Left renal pelvis (tissue), 4 donors: ENCODE measurements around the gene KIF2A. TPM values are rescaled to one million over a fixed set of nuclear protein-coding genes. Genes with fewer than 3 reads are reported as not detected.
A peak's percentile ranks its signal among the peaks of the same experiment; 100 is the strongest.

ENCODE experiments used
- DNase-seq, 4 donors: peaks; one replicate each; pipeline ENCODE4 v3.0.0-alpha.2; 2013; ENCODE audit warnings: low read depth in 4 of 4, low spot score in 3 of 4
- polyA plus RNA-seq, 4 donors: library from polyadenylated mRNA; unstranded; fragments of 120-200 nt; gene quantifications; one replicate each; pipeline ENCODE4 v1.2.1, GENCODE V29; 2013; ENCODE audit not compliant: insufficient read length in 4 of 4

Gene KIF2A
- polyA plus RNA-seq, 4 donors: 47.7 to 78.1 (median 61.6) TPM

DNA sequence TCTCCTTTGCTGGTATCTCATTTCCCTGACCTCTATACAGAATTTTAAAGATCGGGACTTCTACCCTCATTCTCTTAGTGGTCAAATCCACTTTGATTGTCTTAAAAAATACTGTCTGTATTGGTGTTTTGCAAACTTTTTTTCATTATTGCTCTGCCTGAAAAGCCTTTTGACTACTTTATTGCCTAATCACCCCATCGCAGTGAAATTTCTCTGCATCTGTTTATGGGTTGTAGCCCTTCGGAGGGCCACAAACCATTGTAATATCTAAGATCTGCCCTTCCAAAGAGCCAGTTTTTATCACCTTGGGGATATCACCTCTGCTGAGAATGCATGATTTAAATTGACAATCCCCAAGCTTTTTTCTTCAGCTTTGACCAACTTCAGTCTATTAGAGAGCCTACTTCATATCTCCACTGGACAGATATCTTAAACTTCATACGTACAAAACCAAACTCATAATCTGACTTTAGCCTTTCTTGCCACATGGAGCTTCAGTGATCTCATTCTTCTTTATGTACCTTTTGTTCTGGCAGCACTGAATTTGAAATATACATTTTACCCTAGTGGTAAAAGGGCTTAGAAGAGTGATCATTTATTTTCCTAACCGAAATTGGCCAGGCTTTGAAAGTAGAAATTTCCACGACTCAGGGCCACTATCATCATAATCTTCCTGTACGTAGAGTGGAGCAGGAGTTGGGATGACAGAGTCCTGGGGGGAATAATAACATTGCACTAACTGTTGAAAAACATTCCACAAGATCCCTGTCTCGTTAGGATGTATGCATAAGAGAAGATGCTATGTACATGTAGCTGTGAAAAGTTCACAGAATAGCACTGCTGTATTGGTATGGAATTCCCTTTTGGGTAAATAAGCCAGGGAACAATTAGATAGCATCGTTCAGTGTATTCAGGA lies 21.4 kb downstream of the KIF2A start:
- DNase-seq: no peak

DNA sequence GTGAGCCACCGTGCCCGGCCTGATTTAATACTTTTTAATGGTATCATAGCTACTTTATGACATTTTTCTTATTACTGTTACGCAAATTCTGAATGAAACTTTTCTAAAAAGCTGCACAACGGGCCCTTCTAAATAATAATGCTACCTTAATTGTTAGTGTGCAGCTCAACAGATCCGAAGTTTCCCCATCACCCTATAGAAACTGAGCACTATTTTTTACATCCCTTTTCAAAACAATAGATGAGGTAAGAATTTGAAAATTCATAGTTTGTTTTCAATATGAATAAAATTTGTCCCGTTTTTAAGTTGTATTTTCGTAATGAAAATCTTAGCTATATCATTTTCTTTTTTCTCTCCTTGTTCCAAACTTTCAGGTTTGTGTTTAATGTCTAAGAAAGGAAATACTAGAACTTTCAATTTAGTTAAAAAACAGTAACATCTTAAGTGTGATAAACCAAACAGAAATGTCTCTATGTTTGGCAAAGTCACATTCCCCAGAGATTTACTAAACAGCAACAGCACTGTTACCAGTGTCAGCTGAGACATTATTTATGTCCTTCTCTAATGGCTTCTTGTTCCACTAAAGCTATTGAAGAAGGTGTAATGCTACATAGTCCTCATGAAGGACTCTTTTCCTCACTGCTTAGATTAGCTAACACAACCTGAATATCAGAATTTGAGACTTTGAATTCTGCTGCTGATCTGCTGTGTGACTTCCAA lies 22.9 kb downstream of the KIF2A start:
- no peak for DNase-seq

DNA sequence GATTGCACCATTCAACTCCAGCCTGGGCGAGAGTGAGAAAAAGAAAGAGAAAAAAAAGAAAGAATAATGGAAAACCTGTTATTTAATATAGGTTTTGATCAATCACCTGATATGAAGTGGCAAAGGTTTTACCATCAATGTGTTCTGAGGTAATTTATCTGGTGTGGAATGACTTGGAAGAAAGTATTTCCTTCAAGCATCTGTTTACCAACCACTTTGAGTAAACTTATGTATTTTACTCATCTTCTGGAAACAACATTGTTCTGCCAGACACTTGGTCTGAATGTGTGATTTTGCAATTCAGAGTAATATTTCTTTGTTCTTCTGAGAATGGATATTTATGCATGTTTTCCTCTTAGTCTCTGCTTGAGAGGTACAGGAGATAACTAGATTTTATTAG lies 24.3 kb downstream of the KIF2A start:
- DNase-seq: no peak

DNA sequence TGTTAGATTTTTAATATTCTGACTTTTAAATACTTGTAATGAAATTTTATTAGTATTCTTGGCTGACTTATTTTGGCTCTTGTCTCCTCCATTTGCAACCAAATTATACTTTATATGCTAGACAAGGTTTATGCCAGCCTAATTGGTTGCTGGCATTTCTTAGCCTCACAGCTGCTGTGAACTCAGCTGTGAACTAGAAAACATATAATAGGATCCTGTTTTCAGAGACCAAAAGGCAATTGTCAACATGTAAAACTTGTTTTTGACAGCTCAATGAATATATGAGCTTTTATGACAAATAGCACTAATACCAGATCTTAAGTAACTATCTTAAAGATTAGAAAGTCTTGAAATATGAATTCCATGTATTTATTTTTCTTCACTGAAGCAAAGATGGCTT lies 25.9 kb downstream of the KIF2A start:
- no peak for DNase-seq

DNA sequence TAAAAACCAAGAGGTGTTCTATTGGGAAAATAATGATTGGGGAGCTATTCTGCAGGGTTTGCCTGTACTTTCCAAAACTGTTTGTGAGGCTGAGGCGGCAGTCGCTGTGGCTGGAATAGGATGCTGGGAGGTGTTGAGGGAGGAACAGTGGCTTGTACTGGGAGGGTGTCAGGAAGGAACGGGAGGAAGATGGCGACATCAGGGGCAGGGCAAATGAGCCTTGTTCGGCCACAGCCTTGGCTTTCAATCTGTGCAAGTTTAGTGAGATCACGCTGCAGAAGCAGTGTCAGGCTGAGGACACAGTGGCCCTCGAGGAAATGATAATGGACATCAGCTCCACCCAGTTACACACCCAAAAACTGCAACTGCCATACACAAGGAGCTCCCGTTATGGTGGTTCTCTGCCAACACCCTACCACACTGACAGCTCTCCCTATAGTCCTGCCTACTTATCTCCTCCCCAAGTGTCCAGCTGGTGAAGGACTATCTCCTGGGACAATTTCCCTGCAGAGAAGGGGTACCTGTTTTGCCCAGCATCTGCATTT lies 27.3 kb downstream of the KIF2A start:
- DNase-seq: no peak

DNA sequence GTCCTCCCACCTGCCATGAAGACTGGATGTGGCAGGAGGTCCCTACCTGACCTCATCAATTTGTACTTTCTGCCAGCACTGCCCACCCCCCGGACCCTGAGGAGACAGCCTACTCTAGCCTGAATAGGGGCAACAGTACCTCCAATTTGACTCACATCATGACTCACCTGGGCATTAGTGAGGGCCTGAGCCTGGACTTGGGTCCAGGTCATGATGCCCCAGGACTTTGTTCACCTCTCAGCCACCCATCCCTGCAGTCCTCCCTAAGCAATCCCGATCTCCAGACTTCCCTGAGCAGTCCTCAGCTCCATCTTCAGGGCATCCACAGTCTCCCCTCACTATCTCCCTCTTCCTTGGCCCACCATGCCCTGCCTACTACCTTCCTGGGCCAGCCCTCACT lies 28.1 kb downstream of the KIF2A start:
- no peak for DNase-seq

DNA sequence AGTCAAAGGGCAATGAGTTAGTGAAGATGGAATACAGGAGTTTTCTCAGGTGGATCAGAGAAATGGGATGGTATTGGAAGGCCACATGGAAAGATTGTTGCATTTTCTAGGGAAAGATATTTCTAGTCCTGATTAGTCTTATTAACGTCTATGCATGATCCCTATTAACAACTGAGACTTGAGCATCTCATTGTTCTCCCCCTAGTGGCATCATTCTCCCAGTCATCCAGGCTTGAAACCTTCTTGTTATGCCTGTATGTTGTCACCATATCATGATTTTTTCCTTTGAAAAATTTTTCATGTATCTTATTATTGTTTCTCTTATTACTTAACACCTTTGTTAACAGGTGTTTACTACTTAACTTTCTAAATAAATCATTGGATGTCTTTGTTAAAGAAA lies 34.4 kb downstream of the KIF2A start:
- DNase-seq: no peak

DNA sequence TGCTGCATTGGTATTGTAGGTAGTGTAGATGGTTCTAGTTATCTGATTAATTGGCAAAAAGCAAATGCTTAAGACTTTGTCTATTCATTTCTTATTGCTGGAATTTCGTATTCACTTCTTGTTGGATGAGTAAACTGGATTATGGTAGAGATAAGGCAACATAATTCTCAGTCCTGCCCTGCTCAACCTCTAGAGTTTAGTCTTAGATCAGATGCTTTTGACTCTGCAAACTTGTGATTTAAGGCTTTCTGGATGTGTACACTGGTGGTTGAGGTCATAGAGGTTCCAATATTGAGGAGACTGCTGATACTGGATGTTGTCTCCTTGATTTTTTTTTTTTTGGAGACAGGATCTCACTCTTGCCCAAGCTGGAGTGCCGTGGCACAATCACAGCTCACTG lies 35.0 kb downstream of the KIF2A start:
- DNase-seq: no peak

DNA sequence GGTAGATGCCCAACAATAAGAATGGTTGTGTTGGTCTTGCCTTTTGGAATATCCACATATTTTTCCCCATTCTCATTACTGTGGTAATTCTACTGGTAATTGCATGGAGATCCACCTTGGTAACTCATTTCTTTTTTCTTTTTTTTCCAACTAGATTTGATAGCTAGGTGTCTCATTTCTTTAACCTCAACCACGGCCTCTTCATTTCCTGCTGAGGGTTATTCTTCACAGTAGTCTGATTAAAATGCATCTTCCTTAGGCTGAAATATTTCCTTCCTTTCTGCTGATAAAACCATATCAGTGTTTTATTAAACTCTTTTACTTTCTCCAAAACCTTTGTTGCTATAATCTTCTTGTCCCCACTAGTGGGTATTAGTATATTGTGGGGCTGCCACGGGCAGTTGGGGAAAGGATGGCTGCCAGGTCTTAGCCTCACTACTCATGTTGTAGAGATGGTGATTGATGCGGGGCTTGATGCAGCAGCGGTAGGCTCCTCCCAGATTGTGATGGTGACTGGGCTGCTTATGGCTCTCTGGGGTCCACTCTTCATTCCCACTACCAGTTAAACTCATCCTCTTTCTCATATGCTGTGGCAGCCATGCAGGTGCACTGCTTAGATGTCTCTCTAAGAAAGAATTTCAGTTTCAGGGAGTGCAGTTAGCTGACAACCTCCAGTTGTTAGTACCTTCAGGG lies 35.9 kb downstream of the KIF2A start:
- no peak for DNase-seq

DNA sequence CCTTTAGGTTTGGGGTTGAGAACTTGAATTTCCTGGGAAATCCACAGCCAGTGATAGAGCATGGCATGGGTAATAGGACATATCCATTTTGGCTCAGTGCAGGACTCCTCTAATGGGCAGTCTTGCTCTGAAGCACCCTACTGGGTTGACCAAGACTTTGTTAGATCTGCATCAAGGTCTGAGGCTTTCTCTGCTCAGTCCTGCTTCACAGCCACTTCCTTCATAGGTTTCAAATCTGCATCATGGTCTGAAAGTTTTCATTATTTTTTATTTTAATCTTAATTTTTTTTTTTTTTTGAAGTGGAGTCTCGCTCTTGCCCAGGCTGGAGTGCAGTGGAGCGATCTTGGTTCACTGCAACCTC lies 36.5 kb downstream of the KIF2A start:
- DNase-seq: no peak

DNA sequence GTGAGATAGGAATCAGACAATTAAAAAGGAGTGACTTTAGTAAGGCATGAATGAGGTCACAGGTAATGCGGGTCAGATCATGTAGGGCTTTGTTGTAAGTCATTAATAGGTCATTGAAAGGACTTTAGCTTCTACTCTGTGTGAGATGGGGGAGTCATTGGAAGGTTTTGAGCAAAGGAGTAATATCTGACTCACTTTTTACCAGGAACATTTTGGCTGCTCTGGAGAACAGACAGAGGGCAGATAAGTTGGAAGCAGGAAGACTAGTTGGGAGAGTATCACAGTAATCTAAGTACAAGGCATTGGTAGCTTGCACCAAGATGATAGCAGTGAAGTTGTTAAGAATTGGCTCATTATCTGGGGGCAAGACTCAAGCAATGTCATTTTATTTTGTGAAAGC lies 37.4 kb downstream of the KIF2A start:
- DNase-seq: no peak

DNA sequence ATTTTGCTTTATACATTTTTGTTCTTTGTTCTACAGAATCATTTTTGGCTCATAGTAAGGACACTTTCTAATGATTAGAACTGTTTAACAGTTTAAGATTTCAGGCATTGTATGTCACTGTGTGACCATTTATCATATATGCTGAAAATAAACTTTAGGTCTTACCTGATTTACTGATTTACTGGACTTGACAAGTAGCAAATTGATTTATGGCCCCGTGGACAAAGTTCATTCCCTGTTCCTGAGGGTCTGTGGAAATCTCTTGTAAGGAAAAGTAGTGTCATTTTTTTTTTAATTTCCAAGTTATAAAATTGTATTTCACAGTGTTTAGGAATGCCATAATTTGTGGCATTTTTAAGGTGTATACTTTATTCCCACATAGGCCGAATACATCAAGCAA lies 40.7 kb downstream of the KIF2A start:
- no peak for DNase-seq

DNA sequence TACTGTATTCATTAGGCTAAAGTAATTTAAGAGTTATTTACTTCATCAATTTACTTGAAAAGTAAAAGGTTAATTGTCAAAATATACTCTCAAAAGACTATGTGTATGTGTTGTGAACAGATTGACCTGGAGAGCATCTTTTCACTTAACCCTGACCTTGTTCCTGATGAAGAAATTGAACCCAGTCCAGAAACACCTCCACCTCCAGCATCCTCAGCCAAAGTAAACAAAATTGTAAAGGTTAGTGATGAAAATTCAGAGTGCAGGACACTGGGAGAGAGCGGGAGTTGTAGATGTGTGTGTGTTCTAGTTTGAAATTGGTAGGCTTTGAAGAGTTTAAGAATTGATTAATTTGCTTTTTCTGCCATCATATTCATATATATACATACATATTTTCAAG lies 41.9 kb downstream of the KIF2A start:
- no peak for DNase-seq

DNA sequence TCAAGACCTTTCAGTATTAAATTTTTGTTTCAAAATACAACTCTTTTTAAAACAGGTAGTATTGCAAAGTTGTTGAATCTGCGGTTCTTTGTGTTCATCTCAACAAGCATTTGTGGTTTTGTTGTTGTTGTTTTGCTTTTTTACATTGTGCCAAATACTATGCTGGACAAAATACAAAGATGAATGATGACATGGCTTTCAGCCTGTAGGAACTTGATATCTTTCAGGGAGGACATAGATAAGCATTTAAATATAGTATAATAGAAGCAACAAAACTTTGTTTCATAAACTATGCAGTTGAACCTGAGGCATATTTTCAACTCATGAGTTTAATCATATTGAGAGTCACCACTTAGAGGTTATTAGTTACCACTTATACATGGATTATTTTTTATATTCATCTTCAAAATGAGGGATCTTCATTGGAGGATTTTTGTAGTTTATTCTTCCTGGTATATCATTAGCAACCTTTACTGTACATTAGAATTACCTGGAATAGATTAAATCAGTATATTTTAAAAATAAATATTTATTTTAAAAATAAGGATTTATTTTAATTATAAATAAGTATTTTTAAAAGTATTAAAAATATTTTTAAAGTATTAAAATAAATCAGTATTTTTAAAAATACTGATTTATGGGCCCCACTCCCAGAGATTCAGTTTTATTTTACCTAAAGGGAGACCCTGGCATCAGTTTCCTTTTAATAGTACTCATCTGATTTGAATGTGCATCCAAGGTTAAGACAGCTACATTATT lies 42.9 kb downstream of the KIF2A start:
- no peak for DNase-seq

DNA sequence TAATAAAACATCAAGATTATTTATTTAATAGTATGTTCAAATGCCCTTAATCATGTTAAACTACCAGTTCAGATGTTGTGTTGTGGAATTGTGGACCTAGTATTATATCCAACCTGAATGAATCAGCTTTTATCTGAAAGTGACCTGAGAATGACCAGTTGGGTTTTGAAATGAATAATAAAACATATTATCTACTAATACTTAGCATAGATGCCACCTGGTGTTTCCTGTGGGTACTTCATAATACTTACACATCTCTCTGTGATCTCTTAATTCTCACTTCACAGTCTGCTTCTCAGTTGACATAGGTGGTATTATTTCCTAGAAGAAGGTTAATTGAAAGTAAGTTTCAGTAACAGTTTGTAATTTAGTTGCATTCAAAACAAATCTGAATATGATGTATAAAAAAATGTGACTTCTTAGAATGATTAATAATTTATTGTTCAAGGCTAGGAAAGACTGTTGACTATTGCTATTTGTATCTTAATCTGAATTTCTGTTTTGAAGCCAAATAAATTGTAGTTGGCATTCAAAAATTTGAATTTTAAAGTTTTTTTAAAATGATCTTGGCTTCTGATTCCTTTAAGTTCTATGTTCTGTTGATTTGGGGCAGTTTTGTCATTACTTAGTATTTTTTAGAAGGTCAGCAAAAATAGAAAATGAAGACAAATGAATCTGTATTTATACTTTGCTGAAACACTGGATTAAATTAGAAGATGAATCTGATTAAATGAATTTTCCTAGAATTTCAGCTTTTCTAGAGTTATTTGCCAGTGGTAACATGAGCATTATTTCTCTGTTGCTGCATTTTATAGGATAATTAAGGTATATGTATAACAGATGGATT lies 48.2 kb downstream of the KIF2A start:
- peak; percentile 4 to 12 (median 6) for DNase-seq

DNA sequence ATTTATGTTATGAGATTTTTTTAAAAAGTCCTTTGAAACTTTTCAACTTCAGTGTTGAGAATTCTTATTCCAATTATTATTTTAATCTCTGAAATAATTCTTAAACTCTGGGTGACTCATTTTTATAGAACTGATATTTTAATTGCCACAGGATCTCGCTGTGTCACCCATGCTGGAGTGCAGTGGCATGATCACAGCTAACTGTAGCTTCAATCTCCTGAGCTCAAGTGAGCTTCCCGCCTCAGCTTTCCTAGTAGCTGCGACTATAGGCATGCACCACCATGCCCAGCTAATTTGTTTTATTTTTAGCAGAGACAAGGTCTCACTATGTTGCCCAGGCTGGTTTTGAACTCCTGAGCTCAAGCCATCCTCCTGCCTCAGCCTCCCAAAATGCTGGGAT lies 56.7 kb downstream of the KIF2A start:
- no peak for DNase-seq

DNA sequence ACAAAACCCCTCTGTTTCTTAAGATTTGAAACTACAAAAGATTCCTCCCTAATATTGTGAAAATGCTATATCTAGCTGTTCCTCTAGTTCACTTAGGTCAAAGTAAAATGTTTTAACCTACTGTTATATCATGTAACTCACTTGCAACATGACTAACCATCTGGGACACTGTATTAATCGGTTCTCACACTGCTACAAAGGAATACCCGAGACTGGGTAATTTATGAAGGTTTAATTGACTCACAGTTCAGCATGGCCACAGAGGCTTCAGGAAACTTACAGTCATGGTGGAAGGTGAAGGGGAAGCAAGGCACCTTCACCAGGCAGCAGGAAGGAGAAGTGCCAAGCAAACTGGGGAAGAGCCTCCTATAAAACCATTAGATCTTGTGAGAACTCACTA lies 63.0 kb downstream of the KIF2A start:
- DNase-seq: no peak

DNA sequence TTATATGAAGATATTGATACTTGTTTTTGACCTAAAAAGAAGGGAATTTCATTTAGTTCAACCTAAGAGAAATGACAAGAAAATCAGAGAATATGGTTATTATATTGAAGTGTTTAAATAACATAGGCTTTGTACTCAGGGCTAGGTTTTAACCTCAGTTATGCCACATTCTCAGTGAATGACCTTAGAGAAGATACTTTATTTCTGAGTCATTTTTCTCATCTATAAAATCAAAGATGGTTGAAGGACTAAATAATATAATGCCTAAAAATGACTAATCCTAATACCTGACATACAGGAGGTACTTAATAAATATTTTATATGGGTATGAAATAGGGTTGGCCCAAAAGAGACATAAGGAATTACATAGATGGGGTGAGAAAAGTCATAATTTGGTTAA lies 65.4 kb downstream of the KIF2A start:
- DNase-seq: no peak

DNA sequence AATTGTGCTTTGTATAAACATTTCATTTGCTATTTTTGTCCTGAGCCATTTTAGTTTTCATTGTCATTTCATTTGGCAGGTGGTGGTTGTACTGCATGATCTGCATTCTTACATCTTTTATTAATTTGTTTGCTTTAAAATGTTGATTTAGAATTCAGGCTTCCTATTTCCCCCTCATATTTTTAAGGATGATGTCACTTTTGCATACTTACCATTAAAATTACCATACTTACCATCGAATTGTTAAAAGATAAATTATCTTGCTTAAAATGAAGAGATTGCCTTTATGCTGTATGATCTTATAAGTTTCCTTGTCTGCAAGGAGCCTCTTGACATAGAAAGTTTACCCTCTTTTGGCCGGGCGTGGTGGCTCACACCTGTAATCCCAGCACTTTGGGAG lies 66.6 kb downstream of the KIF2A start:
- no peak for DNase-seq

DNA sequence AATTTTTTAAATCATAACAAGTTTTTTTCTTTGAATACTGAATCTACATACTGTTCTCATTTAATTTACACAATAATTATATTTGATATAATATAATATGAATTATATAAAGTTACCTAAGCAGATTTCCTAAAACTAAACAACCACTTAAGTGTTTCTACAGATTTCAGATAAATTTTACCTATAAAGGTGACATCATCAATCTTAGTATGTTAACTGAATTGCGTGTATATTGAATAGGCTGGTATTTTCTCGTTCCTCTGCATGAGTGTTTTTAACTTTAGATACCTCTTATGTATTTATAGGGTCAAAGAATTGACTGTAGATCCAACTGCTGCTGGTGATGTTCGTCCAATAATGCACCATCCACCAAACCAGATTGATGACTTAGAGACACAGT lies 67.4 kb downstream of the KIF2A start:
- DNase-seq: no peak
